Measurements from ENCODE around the gene PITRM1. TPM values are rescaled to one million over a fixed set of nuclear protein-coding genes. Genes with fewer than 3 reads are reported as not detected.
"Not testable (repeated sequence)": the region's sequence is repeated elsewhere in the genome, so short reads cannot be mapped to it uniquely, and the experiment has no call there.

Gene PITRM1, protein sequence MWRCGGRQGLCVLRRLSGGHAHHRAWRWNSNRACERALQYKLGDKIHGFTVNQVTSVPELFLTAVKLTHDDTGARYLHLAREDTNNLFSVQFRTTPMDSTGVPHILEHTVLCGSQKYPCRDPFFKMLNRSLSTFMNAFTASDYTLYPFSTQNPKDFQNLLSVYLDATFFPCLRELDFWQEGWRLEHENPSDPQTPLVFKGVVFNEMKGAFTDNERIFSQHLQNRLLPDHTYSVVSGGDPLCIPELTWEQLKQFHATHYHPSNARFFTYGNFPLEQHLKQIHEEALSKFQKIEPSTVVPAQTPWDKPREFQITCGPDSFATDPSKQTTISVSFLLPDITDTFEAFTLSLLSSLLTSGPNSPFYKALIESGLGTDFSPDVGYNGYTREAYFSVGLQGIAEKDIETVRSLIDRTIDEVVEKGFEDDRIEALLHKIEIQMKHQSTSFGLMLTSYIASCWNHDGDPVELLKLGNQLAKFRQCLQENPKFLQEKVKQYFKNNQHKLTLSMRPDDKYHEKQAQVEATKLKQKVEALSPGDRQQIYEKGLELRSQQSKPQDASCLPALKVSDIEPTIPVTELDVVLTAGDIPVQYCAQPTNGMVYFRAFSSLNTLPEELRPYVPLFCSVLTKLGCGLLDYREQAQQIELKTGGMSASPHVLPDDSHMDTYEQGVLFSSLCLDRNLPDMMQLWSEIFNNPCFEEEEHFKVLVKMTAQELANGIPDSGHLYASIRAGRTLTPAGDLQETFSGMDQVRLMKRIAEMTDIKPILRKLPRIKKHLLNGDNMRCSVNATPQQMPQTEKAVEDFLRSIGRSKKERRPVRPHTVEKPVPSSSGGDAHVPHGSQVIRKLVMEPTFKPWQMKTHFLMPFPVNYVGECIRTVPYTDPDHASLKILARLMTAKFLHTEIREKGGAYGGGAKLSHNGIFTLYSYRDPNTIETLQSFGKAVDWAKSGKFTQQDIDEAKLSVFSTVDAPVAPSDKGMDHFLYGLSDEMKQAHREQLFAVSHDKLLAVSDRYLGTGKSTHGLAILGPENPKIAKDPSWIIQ
- 45.9 and 61.2 TPM in 2 replicates for total RNA-seq
- 44.1 and 53.1 TPM in 2 replicates for polyA plus RNA-seq

DNA sequence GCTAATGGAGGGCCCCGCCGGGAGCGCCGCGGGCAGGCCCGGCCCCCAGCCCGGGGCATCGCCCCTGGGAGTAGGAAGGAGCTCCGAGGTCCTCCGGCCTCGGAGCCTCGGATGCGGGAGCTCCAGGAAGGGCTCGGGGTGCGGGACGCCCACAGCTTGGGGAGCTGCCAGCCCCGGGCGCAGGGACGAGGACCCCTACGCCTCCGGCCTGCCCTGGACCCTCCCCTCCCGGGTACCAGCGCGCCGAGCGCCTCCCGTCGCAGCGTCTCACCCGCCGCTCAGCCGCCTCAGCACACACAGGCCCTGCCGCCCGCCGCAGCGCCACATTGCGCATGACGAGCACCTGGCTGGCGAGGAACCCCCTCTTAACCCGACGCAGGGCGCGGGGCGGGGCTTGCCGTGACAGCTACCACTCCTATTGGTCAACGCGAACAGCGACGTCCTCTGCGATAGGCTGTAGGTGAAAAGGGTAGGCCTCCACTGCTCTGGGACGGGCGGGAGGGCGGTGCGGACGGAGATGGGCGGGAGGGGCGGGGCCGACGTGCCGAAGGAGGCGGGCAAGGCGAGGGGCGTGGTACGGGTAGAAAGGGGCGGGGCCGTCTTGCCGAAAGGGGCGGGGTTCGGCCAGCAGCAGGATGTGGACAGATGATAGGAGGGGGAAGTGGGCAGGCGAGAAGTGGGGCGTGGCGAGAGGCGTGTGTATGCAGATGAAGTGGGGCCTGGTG lies at the start of gene PITRM1:
Gene PITRM1, minus strand, starts transcription at position 337 of the 725 bp plus-strand sequence. Its CDS starts 10 bp downstream, at position 327.
- Histone ChIP-seq H3K9me2 (replicated peaks; ENCODE audit: insufficient read depth) (no peaks in the 10 kb centered on the region), H3K4me2 (peak within 1 kb of the TSS; percentile 80), H2AFZ (peak within 1 kb of the TSS; percentile 83), H3K4me3 (peak within 1 kb of the TSS; percentile 57), H3K79me2 (peaks cover 20% of the 10 kb centered on the region), H4K20me1 (ENCODE audit: insufficient read depth, poor library complexity, severe bottlenecking) (no peaks in the 10 kb centered on the region), H3K27ac (peak within 1 kb of the TSS; percentile 72), H3K4me1 (ENCODE audit: insufficient read depth) (no peaks in the 10 kb centered on the region), H3K36me3 (replicated peaks; ENCODE audit: insufficient read depth, low read depth) (no peaks in the 10 kb centered on the region), H3K9me3 (ENCODE audit: low read depth) (no peaks in the 10 kb centered on the region), H3K27me3 (no peaks in the 10 kb centered on the region)
- 1% methylated on average over 49 of the region's 73 CpGs for WGBS (ENCODE audit: low lambda C conversion rate, missing lambda C conversion rate)
- TF ChIP-seq EZH2 (IDR thresholded peaks at IDR 0.05; ENCODE audit: borderline replicate concordance) (no peak), EZH2phosphoT487 (IDR thresholded peaks at IDR 0.05; ENCODE audit: low read depth, severe bottlenecking, unreplicated experiment) (no peak)
- TF ChIP-seq, protein P1, sequence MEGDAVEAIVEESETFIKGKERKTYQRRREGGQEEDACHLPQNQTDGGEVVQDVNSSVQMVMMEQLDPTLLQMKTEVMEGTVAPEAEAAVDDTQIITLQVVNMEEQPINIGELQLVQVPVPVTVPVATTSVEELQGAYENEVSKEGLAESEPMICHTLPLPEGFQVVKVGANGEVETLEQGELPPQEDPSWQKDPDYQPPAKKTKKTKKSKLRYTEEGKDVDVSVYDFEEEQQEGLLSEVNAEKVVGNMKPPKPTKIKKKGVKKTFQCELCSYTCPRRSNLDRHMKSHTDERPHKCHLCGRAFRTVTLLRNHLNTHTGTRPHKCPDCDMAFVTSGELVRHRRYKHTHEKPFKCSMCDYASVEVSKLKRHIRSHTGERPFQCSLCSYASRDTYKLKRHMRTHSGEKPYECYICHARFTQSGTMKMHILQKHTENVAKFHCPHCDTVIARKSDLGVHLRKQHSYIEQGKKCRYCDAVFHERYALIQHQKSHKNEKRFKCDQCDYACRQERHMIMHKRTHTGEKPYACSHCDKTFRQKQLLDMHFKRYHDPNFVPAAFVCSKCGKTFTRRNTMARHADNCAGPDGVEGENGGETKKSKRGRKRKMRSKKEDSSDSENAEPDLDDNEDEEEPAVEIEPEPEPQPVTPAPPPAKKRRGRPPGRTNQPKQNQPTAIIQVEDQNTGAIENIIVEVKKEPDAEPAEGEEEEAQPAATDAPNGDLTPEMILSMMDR (IDR thresholded peaks at IDR 0.05; ENCODE audit: poor library complexity), result no peak
- peak; percentile 100 for DNase-seq (ENCODE audit: low spot score)

DNA sequence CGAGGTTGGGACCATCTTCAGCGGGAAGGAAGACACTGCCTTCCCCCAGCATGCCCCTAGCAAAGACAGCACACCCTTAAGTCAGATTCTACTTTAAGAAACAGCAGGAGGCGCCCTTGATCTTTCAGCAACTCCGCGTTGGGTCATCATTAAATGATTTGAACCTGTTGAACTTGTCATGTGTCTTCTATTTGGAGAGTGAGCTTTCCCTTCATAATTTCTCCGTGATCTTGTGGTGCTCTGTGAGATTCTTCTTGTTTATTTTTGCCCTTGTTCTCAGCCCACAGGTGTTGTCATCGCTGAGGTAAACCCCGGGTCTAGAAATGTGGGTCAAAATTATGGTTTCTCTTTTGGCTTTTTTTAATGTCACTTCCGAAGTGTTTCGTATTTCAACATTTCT lies 49.5 kb upstream of the PITRM1 start:
- no peak overlapping the region for H2AFZ ChIP-seq
- no peaks in the 10 kb centered on the region for H3K27me3 ChIP-seq
- H3K4me1 ChIP-seq (ENCODE audit: insufficient read depth), result peaks cover 3% of the 10 kb centered on the region
- H4K20me1 ChIP-seq (ENCODE audit: insufficient read depth, poor library complexity, severe bottlenecking), result no peaks in the 10 kb centered on the region
- DNase-seq (ENCODE audit: low spot score), result no peak
- no peak overlapping the region for H3K4me3 ChIP-seq
- no peaks in the 10 kb centered on the region for H3K79me2 ChIP-seq
- TF ChIP-seq, protein P1 (IDR thresholded peaks at IDR 0.05; ENCODE audit: poor library complexity), result peak; percentile 23
- TF ChIP-seq EZH2phosphoT487 (IDR thresholded peaks at IDR 0.05; ENCODE audit: low read depth, severe bottlenecking, unreplicated experiment), result no peak
- H3K9me2 ChIP-seq (replicated peaks; ENCODE audit: insufficient read depth), result no peaks in the 10 kb centered on the region
- 65% methylated on average over 10 of the region's 10 CpGs for WGBS (ENCODE audit: low lambda C conversion rate, missing lambda C conversion rate)
- H3K27ac ChIP-seq, result peak overlapping the region; percentile 7
- H3K4me2 ChIP-seq, result no peak overlapping the region
- no peaks in the 10 kb centered on the region for H3K9me3 ChIP-seq (ENCODE audit: low read depth)
- no peaks in the 10 kb centered on the region for H3K36me3 ChIP-seq (replicated peaks; ENCODE audit: insufficient read depth, low read depth)

DNA sequence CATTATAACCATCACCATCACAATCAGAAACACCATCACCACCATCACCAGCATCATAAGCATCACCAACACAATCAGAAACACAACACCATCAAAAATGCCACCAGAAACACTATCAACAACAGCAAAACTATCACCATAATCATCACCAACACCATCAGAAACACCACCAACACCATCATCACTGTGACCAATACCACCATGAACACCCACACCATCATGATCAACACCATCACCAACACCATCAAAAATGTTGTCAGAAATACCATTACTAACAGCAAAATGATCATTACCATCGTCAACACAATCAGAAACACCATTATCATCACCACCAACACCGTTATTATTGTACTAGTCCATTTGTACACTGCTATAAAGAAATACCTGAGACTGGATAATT lies 49.0 kb upstream of the PITRM1 start:
- H2AFZ ChIP-seq; H3K9me2 ChIP-seq (replicated peaks; ENCODE audit: insufficient read depth); H3K4me2 ChIP-seq; H3K36me3 ChIP-seq (replicated peaks; ENCODE audit: insufficient read depth, low read depth); H3K27me3 ChIP-seq; H3K4me1 ChIP-seq (ENCODE audit: insufficient read depth); H3K4me3 ChIP-seq; H3K79me2 ChIP-seq; DNase-seq (ENCODE audit: low spot score); H3K9me3 ChIP-seq (ENCODE audit: low read depth); H3K27ac ChIP-seq; H4K20me1 ChIP-seq (ENCODE audit: insufficient read depth, poor library complexity, severe bottlenecking): not testable (repeated sequence)
- no CpG with 5 or more reads among the region's 2 CpGs for WGBS (ENCODE audit: low lambda C conversion rate, missing lambda C conversion rate)

All from hepatocyte (in vitro differentiated cells).